Activated CD8-positive, alpha-beta memory T cell treated with anti-CD3 and anti-CD28 coated beads for 36 hours (primary cell): ENCODE measurements around the gene ZNF12. TPM values are rescaled to one million over a fixed set of nuclear protein-coding genes. Genes with fewer than 3 reads are reported as not detected.
"Not testable (repeated sequence)": the region's sequence is repeated elsewhere in the genome, so short reads cannot be mapped to it uniquely, and the experiment has no call there.

Experiments used
- CTCF ChIA-PET: fragments of 350-600 bp; sonication (Branson Sonifier 250); formaldehyde crosslinking; loops from one replicate; lab custom pipeline; 2021; ENCODE audit warnings: antibody characterized with exemption; lab: Charles Lee
- POLR2A ChIA-PET: fragments of 350-600 bp; sonication (Branson Sonifier 250); formaldehyde crosslinking; loops from one replicate; lab custom pipeline; 2021; ENCODE audit warnings: antibody characterized with exemption; lab: Charles Lee
- total RNA-seq, 2 experiments: library from RNA; stranded (reverse); gene quantifications; one replicate each; pipeline ENCODE4 v1.2.3, GENCODE V29; 2021

The ZNF12 gene
- total RNA-seq: 10 to 100 TPM; 19.0 to 19.9 TPM

DNA sequence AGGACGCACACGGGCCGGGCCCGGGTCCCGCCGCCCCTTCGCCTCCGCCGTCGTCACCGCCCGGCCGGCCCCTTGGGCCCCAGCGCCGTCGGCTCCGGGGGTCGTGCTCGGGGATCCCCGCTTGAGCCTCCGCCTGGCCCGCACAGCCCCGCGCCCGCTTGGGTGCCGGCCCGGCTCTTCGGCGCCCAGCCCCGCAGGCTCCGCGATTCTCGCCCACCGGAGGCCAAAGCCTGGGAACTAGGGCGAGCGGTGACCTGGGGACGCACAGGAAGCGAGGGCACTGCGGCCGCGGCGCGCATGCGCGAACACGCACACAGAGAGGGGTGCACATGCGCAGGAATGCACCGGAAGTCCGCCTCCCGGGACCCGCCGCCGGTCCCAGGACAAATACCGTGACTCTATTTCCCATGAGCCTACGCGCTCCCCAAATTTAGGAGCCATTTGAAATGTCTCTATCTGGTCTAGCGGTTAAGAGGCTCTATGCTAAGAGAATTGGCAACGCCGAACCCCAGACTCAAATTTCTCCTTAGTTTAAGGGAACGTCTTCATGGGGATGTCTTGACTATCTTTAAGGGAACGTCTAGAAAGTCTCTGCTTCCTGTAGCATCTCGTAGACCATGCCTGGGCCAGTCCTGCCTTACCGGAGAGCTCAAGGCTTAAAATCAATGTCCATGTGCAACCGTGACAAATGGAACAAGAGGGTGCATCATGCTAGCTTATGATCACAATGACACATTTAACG, at the start of gene ZNF12:
Gene ZNF12 (minus strand): TSS at position 282 of the 742 bp plus-strand sequence. CDS start 1,774 bp downstream, outside the sequence.
- ChIA-PET CTCF (no interaction called here), POLR2A (interaction anchor here (0.5 kb wide), 1 partner anchor 98 kb away, joined by 5 read pairs; no protein-coding TSS in a partner anchor)

DNA sequence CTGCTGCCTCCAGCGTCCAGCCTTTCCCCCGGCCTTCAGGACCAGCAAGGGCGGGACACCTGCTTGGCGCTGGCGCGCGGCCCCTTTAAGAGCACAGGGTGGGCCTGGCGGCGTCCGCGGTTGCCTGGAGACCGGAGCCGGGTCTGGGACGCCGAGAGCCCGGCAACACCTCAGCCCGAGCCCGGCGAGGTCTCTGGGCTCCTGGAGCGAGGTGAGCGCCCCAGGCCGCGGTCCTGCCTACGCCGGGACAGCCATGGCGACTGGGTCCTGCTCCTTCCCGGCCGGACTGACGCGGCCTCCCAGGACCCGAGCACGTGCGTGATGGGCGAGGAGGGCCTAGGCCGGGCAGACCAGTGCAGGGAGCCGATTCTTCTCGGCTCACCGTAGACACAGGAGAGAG, 47.2 kb upstream of the ZNF12 start, which contains the start of gene RSPH10B2:
Gene RSPH10B2 (plus strand): TSS at position 140 of the 400 bp plus-strand sequence. CDS start 3,575 bp downstream, outside the sequence.
- CTCF ChIA-PET, POLR2A ChIA-PET: not testable (repeated sequence)

DNA sequence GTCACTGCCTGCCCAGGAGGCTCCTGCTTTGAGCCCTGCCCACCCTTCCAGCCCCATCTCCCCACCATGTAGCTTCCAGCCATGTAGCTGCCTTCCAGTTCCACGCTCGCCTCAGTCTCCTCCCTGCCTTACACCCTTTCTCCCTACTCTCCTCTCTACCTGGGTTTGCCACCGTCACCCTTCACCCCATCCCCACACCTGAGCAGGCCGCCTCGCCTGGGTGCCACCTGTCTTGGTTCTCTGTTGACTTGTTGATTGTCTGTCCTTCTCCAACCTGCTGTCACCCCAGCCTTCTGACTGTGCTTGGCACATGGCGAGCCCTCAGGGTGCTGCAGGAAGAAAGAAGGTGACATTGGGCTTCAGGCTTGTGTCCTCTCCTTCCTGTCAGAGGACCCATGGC, 43.4 kb upstream of the ZNF12 start:
- POLR2A ChIA-PET, CTCF ChIA-PET: not testable (repeated sequence)

DNA sequence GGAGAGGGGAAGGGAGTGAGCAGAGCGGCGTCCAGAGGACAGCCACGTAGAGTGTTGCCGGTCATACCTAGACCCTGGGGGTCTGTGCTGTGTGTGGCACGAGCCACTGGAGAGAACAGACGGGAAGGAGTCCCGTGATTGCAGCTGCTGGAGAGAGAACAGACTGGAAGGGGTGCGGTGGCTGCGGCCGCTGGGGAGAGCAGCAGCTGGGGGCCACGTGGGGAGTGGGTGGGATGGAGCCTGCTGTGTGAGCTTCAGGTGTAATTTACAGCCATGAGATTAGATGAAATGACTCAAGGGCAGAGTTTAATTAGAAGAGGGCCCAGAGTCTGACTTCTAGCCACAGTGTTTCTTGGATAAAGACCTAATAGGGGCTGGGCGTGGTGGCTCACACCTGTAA, 42.6 kb upstream of the ZNF12 start:
- POLR2A ChIA-PET, CTCF ChIA-PET: not testable (repeated sequence)

DNA sequence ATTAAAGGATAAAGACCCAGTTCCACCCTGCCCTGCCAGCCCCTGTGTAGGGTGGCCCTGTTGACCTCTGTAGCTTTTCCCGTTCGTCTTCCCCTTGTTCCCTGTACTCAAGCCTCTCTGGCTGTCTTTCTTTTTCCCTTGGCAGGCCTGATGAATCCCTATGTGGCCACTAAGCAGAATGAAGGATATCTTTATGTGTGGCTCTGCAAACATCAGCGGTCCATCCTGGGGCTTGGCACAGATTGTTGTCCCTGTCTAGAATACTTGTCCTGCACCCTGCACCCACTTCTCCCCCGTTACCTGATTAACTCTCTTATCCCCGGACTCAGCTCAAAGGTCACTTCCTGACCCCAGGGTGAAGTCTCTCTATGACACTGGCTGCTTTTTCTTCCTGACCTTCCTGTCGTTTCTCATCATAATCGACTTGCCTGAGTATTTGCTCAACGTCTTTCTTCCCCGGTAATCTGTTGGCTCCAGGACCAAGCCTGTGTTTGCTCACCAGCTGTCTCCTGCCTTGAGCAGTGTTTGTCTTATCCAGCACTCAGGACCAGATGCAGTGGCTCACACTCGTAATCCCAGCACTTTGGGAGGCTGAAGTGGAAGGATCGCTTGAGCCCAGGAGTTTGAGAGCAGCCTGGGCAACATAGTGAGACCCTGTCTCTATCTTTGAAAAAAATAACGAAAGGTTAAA, 37.8 kb upstream of the ZNF12 start:
- CTCF ChIA-PET: not testable (repeated sequence)
- POLR2A ChIA-PET: interaction anchor here (0.7 kb wide), 1 partner anchor 154 kb away, joined by 4 read pairs; no protein-coding TSS in a partner anchor

DNA sequence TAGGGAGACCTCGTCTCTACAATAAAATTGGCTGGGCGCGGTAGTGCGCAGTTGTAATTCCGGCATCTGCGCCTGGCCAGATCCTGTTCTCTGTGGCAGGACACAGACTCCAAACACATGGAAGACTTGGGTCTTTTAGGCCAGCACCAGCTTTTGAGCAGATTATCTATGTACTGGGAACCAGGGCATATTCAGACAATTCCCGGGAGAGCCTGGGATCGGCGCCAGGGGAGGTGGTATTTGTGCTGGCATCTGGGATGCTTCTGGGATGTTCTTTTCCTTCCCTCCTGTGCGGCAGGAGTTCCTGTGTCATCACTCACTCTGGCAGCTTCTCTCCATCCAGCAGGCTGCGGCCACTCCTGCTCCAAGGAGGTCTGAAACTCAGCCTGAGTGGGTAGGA, 31.7 kb upstream of the ZNF12 start:
- CTCF ChIA-PET, POLR2A ChIA-PET: not testable (repeated sequence)

DNA sequence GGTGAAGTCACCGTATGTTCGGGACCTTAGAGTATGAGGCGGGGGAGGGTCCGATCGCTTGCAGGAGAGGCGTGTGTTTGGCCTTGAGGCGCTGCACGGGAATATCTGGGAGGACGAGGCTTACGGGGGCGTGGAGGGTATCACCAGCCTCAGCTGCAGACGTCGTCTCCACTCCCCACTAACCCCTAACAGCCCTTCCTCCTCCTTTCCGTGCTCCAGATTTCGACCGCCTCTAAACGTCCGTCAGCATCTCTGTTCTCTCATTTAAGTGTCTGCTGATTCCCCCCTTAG, 23.5 kb upstream of the ZNF12 start:
- ChIA-PET CTCF (no interaction called here), POLR2A (no interaction called here)

DNA sequence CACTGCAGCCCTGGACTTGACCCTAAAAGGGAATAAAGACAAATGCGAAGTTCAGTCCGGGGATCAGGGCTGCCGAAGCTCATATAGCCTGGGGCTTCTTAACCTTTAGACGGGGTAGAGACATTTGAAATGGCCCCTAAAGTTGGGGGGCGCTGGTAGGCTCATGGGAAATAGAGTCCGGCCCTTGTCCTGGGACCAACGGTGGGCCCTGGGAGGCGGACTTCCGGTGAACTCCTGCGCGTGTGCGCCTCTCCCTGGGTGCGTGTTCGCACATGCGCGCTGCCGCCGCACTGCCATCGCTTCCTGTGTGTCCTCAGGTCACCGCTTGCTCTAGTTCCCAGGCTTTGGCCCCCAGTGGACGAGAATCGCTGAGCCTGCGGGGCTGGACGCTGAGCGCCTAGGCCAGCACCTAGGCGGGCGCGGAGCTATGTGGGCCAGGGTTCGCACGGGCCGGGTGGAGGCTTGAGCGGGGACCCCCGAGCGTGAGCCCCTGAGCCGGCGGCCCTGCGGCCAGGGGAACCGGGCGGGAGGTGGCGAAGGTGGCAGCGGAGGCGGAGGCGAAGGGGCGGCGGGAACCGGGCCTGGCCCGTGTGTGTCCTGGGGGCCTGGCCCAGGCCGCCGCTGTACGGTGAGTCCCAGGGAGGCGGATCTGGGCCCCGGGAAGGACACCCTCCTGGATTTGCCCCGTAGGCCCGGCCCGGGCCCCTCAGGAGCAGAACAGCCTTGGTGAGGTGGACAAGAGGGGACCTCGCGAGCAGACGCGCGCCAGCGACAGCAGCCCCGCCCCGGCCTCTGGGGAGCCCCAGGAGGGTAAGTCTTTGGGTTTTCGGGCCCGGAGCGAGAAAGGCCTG, 23.0 kb upstream of the ZNF12 start:
- ChIA-PET POLR2A (no interaction called here), CTCF (interaction anchor here (0.9 kb wide), 1 partner anchor 138 kb away, joined by 3 read pairs; no protein-coding TSS in a partner anchor)

GRCh38 chr7:6728893-6729491, 22.2 kb upstream of the ZNF12 start:
- CTCF ChIA-PET: interaction anchor here (0.6 to 0.9 kb wide), 2 partner anchors 137 to 1244 kb away, joined by 3 read pairs; no protein-coding TSS in a partner anchor
- POLR2A ChIA-PET: not testable (repeated sequence)

DNA sequence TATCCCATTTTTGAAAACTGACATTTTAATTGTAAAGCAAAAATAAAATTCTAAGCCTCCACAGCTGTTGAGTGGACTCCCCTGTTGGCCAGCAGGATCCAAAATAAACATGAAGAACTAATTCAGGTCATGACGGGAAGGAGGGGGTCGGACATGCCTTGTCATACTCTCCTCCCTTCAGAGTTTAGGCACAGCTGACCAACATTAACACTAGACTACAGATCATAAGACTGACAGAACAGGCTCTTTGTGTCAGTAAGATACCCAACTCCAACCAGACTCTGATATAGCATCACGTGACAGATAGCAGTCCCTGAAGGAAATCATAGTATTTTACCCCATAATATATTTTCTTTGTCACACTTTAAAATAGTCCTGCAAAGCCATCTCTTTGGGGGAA, 20.9 kb upstream of the ZNF12 start:
- POLR2A ChIA-PET: no interaction called here
- CTCF ChIA-PET: no interaction called here

DNA sequence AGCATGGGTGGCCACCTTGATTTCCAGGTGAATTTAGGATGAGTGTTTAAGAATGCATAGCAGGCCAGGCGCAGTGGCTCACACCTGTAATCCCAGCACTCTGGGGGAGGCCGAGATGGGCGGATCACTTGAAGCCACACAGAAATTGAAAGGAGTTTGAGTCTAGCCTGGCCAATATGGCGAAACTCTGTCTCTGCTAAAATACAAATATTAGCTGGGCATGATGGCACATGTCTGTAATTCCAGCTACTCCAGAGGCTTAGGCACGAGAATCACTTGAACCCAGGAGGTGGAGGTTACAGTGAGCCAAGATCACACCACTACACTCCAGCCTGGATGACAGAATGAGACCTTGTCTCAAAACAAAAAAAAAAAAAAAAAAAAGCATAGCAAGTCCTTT, 19.6 kb upstream of the ZNF12 start:
- CTCF ChIA-PET: interaction anchor here (0.7 kb wide), 1 partner anchor 216 kb away, joined by 3 read pairs; no protein-coding TSS in a partner anchor
- POLR2A ChIA-PET: not testable (repeated sequence)

GRCh38 chr7:6725003-6725402, 18.3 kb upstream of the ZNF12 start:
- POLR2A ChIA-PET: no interaction called here
- CTCF ChIA-PET: no interaction called here

DNA sequence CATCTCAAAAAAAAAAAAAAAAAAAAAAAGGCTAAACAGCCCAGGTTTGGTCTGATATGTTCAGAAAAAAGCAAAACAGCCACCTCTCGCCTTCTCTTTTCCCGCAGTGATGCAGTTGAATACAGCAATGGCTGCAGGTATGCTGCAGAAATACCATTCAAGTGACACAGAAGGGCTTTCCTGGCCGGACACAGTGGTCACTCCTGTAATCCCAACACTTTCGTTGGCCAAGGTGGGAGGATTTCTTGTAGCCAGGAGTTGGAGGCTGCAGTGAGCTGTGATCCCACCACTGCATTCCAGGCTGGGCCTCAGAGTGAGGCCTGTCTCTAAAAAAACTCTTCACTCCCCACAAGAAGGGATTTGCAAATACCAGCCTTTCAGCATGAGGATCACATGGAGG, 17.6 kb upstream of the ZNF12 start:
- POLR2A ChIA-PET, CTCF ChIA-PET: not testable (repeated sequence)

DNA sequence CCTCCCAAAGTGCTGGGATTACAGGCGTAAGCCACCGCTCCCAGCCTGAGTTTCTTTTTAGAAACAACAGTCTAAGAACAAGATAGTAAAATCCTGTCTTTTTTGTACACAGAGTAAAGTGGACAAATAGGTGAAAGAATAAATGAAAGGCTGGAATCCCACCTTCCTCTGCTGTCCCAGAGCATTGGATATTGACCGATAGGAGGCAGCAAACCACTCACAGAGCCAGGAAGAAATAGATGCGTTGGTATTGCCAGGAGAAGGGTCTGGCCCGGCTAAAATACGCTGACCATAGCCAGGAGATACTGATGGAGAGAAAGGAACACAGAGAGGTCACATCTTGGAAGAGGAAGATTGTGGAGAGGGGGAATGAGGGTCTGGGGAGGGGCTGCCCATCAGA, 11.4 kb upstream of the ZNF12 start:
- ChIA-PET CTCF (no interaction called here), POLR2A (no interaction called here)

DNA sequence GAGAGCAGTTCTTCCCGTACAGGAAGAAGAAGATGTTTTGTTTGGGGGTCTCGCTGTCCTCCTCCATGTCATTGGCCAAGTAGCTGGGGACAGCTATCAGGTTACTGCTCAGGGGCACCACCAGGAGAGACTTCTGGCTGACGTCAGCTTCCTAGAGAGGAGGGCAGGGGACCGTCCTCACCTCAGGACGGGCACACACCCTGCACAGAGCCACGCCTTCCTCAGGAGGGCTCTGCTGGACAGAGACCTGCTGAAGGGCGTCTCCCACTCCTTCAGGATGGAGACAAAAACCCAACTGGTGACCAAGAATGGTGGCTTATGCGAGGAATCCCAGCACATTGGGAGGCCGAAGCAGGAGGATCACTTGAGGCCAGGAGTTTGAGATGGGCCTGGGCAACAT, 9.2 kb upstream of the ZNF12 start:
- CTCF ChIA-PET, POLR2A ChIA-PET: not testable (repeated sequence)

GRCh38 chr7:6714360-6714759, 7.6 kb upstream of the ZNF12 start:
- CTCF ChIA-PET: no interaction called here
- POLR2A ChIA-PET: interaction anchor here (0.8 kb wide), 1 partner anchor 189 kb away, joined by 4 read pairs; no protein-coding TSS in a partner anchor

- ChIA-PET POLR2A (no interaction called here), CTCF (no interaction called here)
Observed at GRCh38 chr7:6709808-6710207, 3.1 kb upstream of the ZNF12 start.

- ChIA-PET CTCF (no interaction called here), POLR2A (no interaction called here)
Observed at GRCh38 chr7:6708304-6708703, 1.6 kb upstream of the ZNF12 start.

GRCh38 chr7:6705959-6706665, 635 bp downstream of the ZNF12 start:
- POLR2A ChIA-PET: no interaction called here
- CTCF ChIA-PET: no interaction called here
